Posterior vena cava (tissue), 2 donors: ENCODE results near the gene MYPOP. TPM values are rescaled to one million over a fixed set of nuclear protein-coding genes. Genes with fewer than 3 reads are reported as not detected.

Source experiments
- DNase-seq: peaks from one replicate; pipeline ENCODE4 v3.0.0-alpha.2; 2020; ENCODE audit warnings: low spot score
- intact Hi-C, 2 donors: fragments of 100-400 bp; cut with DNase I; formaldehyde crosslinking; loops; one replicate each; pipeline versions ENCODE4 v1.14.1 to v1.14.2; 2022 to 2023
- total RNA-seq, 2 donors: library from RNA; stranded (reverse); fragmentation: NEBNext Ultra II Directional; extraction: Animal tissue kit (Norgen Biotek cat#: 25700); gene quantifications; one replicate each; pipeline ENCODE4 v1.2.1, GENCODE V29; 2021
- donor health status: DM: yes; HTN: yes; CAD: no.
- donor health status: DM: yes; HTN: yes; CAD: no.

MYPOP gene
- total RNA-seq, 2 donors from 2014 or later, result 4.3 to 6.1 TPM

- DNase-seq, result peak; percentile 97
- intact Hi-C loops, result no loop called here
These were observed 15.8 kb downstream of the MYPOP start for GRCh38 chr19:45886427-45887199.

GRCh38 chr19:45885556-45886426 lies 16.6 kb downstream of the MYPOP start, which contains the start of gene IRF2BP1:
Gene IRF2BP1 (minus strand): TSS chr19:45886141. CDS start chr19:45885774, 367 bp downstream.
- peak; percentile 97 for DNase-seq
- intact Hi-C loops, result no loop called here

- intact Hi-C loops, result no loop called here
- DNase-seq, result no peak
These were observed 17.5 kb downstream of the MYPOP start for GRCh38 chr19:45884682-45885555.

GRCh38 chr19:45883881-45884681 lies 18.3 kb downstream of the MYPOP start:
- DNase-seq, result no peak
- intact Hi-C loops, result no loop called here

GRCh38 chr19:45883586-45883880 lies 18.9 kb downstream of the MYPOP start:
- DNase-seq, result no peak
- intact Hi-C loops, result no loop called here

- intact Hi-C loops, result no loop called here
- peak; percentile 95 for DNase-seq
These were observed 19.5 kb downstream of the MYPOP start for GRCh38 chr19:45882652-45883585.

GRCh38 chr19:45881909-45882528 lies 20.4 kb downstream of the MYPOP start:
- intact Hi-C loops, result no loop called here
- DNase-seq, result no peak

- intact Hi-C loops, result no loop called here
- DNase-seq, result no peak
These were observed 21.1 kb downstream of the MYPOP start for GRCh38 chr19:45881082-45881908.

GRCh38 chr19:45879971-45880370 lies 22.4 kb downstream of the MYPOP start:
- intact Hi-C loops, result no loop called here
- DNase-seq, result no peak

GRCh38 chr19:45879055-45879454 lies 23.4 kb downstream of the MYPOP start:
- intact Hi-C loops, result no loop called here
- DNase-seq, result no peak

GRCh38 chr19:45878043-45878794 lies 24.2 kb downstream of the MYPOP start:
- DNase-seq, result no peak
- intact Hi-C loops, result no loop called here

- intact Hi-C loops, result no loop called here
- DNase-seq, result no peak
These were observed 25.8 kb downstream of the MYPOP start for GRCh38 chr19:45876411-45877197.

- intact Hi-C loops, result no loop called here
These were observed 26.3 kb downstream of the MYPOP start for GRCh38 chr19:45876161-45876410.

GRCh38 chr19:45874620-45874966 lies 27.8 kb downstream of the MYPOP start:
- intact Hi-C loops, result no loop called here

More at GRCh38 chr19:45876161-45876410, 26.3 kb downstream of the MYPOP start:
- no peak for DNase-seq

GRCh38 chr19:45873219-45873772 lies 29.1 kb downstream of the MYPOP start:
- intact Hi-C loops, result no loop called here
- DNase-seq, result no peak

More at GRCh38 chr19:45874620-45874966, 27.8 kb downstream of the MYPOP start:
- DNase-seq, result no peak
